GM21528 (cell line): ENCODE results near the gene ZNF608.

ENCODE experiments used
- ATAC-seq: cut with Tn5 transposase; IDR thresholded peaks from one replicate; pipeline ENCODE4 v1.9.1; 2021; ENCODE audit warnings: mild to moderate bottlenecking, moderate library complexity; ENCODE audit not compliant: unreplicated experiment, low FRiP score

Gene ZNF608

DNA sequence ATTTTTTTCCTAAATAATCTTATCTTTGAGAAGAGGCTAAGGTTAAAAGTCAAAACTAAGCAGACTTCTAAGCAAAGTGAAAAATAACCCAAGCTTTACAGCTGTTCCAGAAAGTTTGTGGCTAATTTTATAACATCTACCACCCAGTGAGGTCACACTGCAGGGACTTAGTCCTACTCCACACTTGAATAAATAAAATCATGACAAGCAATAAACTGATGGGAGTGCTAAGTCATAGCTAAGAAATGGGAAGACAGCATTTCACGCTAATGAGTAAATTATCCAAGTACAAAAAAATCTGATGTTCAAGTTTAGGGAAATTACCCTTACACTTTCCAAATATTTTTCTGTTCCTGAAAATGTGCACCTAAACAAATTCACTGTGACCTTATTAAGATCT is 47.7 kb downstream of the ZNF608 start:
- no peak for ATAC-seq

GRCh38 chr5:124697933-124698591 is 48.4 kb downstream of the ZNF608 start:
- no peak for ATAC-seq

DNA sequence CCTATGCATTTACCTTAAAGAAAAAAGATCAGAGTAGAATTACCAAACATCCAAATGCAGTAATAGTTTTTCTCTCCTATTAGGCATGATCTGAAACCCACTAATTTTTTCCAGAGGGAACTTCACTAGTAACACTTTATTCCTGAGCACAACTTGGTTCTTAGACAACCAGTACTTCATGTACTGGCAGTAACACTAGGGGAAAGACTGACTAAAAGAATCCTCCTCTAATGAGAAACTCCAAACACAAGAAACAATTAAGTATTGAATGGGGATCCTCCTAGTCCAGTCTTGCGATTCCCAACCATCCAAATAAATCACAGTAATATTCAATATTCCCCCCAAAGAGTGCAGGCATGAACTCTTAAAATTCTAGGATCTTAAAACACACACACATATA is 48.9 kb downstream of the ZNF608 start:
- no peak for ATAC-seq

- ATAC-seq: no peak
These were observed 49.5 kb downstream of the ZNF608 start for GRCh38 chr5:124696898-124697297.
